GM19023 (cell line): ENCODE measurements around the gene NINJ1.

Source experiments
- ATAC-seq: cut with Tn5 transposase; IDR thresholded peaks from one replicate; pipeline ENCODE4 v1.9.1; 2021; ENCODE audit warnings: mild to moderate bottlenecking, moderate library complexity; ENCODE audit not compliant: unreplicated experiment

Gene NINJ1

DNA sequence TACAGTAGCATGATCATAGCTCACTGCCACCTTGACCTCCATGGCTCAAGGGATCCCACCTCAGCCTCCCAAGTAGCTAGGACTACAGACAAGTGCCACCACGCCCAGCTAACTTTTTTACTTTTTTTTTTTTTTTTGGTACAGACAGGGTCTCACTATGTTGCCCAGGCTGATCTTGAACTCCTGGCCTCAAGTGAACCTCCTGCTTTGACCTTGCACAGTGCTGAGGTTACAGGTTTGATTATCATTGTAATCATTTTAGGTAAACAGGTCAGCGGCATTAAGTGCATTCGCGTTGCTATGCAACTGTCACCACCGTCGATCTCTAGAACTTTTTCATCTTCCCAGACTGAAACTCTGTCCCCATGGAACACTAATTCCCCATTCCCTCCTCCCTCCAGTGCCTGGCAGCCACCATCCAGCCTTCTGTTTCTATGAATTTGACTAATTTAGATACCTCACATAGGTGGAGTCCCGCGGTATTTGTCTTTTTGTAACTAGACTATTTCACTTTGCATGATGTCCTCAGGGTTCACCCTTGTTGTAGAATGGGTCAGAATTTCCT, 43.9 kb downstream of the NINJ1 start:
- ATAC-seq, result no peak

DNA sequence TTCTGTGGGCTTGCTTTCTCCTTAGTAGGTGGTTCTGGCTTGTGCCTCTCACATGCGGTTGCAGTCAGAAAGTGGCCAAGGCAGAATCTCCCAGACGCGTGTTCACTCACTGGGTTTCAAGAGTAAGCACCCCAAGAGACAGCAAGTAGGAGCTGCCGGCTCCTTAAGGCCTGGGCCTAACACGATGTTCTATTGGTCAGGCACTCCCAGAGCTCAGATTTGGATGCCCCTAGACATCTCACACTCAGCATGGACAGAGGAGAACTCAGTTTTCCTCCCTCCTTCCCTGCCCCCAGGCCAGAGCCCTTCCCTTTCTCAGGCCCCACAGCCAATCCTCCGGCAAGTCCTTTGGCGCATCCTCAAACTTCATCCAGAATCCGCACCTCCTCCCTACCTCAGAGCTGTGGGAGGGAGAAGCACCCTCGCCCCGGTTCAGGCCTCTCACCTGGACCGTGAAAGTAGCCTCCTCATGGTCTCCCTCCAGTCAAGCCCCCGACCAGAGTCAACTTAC, 44.5 kb downstream of the NINJ1 start:
- no peak for ATAC-seq

DNA sequence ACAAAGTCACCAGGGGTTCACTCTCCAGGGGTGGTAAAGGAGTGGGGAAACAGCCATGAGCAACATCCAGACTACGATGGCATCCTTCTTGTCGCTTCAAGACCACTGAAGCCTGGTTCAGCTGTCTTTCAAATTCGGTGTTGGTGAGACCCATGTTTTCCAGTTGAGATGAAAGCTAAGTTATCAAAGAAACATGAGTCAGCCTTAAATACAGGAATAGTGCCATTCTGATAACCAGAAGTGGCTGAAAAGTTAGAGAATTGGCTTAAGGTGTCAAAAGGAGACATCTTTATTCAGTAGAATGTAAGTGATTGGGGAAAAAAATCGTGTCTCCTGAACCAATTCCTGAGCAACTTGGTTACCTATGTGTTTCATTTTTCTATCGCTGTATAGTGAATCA, 45.0 kb downstream of the NINJ1 start:
- ATAC-seq, result no peak

DNA sequence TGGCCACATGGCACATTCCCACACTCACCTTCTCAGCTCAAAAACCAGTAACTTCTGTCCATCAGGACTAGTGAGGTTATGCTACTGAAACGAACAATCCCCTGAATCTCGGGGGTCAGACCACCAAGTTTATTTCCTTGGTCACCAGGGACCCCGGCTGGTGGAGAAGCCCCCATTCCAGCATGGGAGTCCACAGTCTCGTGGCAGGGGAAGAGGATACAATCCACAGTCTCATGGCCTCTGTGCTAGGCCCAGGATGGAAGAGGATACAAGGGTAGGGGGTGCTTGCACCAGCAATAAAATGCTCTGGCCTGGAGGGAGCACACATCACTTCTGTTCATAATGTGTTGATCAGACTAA, 45.4 kb downstream of the NINJ1 start:
- no peak for ATAC-seq

DNA sequence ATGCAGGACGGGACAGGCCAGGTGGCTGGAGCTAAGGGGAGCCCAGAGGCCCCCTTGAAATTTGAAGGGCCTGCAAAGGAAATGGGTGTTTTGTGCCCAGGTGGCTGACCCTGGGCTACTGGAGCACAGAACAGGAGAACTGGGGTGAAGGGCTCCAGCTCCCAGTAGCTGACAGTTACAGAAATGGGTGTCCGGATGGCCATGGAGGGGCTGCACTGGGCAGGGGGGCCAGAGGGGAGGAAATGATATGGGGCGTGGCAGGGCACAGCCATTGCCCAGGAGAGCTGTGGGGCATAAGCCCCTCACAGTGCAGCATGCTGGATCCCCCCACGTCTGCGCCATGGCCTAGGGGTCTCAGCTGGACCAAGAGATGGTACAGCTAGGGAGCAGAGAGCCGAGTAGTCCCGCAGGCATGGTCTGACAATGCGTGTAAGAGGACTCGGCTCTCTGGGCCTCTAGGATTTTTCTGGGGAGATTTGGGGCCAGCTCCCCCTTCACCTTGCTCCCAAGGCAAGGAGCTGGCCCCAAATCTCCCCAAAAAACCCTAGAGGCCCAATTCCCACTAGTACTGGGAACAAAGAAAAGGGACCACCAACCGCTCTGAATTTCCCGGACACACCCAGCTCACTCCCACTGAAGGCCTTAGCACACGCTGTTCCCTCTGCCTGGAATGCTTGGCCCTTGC, 45.9 kb downstream of the NINJ1 start:
- ATAC-seq, result no peak

DNA sequence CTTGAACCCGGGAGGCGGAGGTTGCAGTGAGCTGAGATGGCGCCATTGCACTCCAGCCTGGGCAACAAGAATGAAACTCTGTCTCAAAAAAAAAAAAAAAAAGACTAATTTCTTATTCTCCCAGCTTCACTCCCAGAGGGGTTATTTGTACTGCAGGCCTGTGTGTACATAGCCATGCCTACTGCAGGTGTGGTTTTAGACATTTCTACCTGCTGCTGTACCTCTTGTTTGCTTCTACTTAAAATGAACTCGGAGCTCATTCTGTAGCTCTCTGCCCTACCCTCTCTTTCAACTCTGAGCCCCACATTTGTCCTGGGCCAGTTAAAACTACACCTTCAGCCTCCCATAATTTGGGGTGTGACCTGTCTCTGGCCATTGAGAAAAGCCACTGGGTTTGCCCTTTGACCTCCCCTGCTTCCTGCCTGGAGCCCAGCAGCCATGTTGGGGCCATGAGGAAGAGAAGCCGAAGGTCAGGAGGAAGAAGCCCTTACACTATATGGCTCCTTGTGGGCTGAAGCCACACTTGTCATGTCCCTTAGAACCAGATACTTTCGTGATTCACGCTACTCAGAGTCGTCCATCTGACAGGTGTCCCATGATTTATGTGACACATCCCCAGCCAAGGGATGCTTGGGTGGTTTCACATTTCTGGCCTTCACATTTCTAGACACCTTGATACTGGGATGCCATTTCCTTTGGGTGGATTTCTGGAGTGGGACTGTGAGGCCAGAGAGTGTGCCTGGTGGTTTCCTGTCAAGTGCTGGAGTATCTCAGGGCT, 47.4 kb downstream of the NINJ1 start:
- no peak for ATAC-seq

DNA sequence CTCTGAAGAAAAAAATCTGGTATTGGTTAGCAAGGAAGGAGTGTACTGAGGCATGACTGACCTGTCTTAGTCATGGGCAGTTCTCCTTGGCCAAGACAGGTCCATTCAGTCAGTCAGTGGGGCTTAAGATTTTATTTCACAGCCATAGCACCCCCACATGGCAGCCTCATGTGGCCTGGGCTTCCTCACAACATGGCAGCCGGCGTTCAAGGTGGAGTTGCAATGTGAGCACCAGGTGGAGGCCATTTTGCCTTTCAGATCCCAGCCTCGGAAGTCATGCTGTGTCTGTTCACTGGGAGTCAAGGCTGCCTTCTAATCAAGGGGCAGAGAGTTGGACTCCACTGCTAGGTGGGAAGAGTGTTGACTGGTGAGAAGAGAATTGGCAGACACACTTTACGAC, 48.4 kb downstream of the NINJ1 start:
- ATAC-seq, result no peak

DNA sequence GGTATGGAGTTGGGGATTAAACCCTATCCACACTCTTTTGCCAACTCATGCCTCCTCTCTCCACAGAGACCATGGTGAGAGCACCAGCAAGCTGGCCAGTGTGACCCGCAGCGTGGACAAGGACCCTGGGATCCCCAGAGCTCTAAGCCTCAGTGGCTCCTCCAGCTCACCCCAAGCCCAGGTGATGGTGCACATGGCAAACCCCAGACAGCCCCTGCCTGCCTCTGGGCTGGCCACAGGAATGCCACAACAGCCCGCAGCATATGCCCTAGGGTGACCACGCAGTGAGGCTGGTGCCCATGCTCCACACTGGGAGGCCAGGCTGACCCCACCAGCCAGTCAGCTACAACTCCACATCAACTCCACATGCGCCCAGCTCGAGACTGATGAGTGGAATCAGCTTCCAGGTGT, 49.6 kb downstream of the NINJ1 start:
- ATAC-seq, result no peak

DNA sequence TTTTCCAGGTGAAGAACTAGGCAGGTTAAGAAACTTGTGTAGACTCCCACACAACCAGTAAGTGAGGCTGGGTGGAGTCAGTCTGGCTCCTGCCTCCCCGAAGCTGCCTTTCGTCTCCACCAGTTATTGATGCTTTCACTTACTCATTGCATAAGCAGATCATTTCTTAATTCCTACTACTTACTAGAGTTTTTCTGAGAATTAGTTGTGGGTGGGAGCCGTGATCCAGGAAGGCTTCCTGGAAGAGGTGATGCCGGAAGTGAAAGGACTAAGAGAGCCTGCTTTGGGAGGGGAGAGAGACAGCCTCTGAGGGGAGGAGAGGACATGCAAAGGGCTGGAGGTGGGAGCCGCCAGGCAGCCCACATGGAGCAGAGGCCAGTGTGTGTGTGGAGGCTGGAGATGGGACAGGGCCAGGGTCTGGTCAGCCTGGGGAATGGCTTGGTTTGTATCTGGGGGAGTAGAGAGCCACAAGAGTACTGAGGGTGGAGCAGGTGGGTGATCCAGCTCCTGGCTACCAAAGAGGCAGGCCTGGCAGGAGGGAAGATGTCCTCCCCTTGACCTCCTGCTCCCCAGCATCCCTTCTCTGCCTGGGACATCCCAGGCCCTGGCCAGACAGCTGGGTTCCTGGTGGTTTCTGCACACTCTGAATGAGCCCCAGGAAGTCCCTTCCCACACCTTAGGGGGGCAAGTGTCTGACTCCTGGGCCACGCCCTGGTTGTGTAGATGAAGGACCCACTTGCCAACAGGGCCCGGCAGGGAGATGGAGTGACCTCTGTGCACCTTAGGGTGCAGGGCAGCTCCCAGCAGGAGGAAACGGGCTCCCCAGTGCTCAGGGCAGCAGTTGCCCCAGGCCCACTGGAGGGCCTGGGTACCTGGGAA, 50.2 kb downstream of the NINJ1 start:
- ATAC-seq, result no peak

DNA sequence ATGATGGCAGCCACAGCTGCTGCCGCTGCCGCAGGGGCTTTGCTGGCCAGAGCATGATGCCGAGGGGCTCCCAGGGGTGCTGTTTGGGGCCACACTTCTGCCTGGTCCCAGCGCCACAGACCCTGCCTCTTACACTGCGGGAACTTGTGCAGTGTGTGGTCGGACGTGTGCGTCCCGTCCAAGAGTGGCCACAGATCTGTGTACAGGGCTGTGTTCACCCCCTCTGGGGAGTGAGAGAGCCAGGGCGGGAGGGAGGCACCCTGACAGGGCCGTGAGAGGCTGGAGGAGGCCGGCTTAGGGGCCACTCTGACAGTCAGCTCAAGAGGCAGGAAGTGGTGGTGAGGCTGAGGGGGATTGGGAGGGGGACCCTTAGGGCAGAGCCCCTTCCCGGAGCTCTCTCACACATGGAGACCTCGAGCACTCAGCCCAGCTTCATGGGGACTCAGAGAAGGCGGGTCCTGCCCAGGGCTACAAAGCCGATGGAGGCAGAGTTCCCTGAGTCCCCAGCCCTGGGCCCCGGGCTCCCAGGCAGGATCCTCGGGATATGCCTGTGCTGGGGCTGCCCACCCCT, 51.1 kb downstream of the NINJ1 start:
- ATAC-seq, result no peak

DNA sequence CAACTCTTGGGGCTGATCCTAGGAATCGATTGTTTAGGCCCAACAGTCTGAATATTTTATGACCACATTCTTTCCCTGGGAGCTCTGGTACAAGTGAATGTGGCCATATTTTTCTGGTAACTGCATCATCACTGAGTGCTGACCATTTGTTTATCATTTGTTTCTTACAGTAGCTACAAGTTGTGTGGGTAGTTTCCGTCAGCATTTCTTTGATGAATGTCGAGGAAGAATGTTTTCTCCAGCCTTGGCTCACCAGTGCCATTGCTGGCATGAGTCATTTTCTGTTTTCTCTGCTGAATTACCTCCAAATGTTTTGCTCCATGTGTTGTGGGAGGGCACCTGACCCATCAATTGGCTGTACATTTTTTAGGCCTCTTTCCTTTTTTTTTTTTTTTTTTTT, 52.1 kb downstream of the NINJ1 start:
- ATAC-seq, result no peak

DNA sequence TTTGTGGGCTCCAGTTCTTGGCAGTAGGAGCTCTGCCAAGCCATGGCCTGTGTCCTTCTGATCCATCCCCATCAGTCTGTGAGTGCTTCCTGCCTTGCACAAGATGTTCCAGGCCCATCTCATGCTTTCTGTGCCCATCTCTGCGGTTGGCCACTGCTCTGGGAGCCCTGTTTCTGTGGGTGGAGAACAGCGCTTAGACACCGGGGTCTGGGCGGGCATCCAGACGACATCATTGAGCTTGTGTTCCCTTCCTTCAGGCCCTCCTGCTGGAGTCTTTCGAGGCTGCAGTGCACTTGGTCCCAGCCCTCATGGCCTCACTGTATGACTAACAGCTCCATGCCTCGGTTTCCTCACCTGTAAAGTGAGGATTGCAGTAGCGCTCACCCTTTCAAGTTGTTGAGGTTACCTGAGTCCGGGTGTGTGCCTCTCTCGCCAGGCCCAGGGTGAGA, 52.9 kb downstream of the NINJ1 start:
- no peak for ATAC-seq

DNA sequence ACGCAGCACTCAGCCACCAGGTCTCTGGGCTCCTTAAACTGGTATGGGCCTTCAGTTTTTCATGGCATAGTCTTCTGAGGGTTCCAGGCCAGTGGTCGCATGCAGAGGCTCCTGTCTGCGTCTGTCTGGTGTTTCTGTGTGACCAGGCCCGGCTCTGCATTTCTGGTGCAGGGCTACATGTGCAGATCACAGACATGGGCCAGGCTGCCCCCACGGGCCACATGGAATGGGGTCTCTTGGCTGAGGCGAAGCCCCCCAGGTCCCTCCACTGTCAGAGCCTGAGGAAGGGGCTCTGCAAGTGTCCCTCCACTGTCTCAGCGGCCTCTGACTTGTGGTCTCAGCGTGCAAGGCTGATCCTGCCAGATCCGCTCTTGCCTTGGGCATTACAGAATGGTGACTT, 53.6 kb downstream of the NINJ1 start:
- no peak for ATAC-seq

DNA sequence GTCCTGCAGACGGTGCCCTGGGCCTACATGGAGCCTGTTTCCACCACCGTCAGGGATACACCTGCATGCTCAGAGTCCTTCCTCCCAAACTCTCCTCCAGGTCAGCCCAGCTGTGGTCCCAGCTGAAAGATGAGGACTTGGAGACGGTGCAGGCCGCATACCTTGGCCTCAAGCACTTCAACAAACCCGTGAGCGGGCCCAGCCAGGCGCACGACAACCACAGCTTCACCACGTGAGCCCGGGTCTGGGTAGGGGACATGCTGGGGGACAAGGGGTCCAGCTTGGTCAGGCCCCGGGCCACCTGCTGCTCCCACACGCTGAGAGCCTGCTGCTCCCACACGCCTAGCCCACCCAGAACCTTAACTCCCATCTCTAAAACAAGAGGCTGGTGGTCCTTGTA, 54.7 kb downstream of the NINJ1 start:
- ATAC-seq, result no peak

DNA sequence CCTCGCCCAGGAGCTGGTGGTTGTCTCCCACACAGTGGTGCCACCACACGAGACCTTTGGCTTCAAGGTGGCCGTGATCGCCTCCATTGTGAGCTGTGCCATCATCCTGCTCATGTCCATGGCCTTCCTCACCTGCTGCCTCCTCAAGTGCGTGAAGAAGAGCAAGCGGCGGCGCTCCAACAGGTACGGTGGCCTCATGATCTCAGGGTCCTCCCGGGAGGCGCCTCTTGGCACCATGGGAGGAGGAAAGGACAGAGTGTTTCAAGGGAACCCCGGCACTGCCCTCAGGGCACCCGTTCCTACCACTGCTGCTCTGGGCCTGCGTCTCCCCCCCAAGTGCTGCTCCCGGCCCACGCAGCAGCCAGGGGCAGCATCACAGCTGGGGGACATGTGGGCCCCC, 56.2 kb downstream of the NINJ1 start:
- no peak for ATAC-seq

DNA sequence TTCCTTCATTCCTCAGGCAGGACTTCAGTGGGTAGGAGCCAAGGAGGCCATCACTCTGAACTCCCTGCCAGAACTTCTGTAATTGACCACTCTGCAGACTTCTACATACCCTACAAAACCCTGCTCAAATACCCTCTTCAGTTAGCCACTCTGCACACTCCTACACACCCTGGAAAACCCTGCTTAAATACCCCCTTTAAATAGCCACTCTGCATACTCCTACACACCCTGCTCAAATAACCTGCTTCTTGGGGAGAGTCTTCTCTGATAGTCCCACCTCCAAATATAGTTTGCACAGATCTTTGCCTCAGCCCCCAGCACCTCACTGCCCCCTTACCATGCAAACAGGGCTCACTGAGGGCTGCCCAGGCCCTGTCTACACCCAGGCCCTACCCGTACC, 56.7 kb downstream of the NINJ1 start:
- no peak for ATAC-seq

DNA sequence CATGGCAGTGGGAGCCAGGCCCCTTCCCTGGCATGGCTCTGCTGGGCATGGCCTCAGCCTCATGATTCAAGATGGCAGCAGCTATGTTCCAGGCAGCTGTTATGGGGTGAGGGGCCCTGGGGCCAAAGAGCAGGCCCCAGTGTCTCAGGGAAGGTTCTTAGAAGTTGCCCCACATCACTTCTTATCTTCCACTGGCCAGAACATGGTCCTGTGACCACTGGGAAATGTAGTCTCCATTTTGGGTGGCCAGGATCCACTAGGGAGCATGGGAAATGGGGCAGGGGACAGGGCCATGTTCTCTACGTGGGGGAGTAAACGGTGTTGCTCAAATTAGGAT, 57.3 kb downstream of the NINJ1 start:
- no peak for ATAC-seq

DNA sequence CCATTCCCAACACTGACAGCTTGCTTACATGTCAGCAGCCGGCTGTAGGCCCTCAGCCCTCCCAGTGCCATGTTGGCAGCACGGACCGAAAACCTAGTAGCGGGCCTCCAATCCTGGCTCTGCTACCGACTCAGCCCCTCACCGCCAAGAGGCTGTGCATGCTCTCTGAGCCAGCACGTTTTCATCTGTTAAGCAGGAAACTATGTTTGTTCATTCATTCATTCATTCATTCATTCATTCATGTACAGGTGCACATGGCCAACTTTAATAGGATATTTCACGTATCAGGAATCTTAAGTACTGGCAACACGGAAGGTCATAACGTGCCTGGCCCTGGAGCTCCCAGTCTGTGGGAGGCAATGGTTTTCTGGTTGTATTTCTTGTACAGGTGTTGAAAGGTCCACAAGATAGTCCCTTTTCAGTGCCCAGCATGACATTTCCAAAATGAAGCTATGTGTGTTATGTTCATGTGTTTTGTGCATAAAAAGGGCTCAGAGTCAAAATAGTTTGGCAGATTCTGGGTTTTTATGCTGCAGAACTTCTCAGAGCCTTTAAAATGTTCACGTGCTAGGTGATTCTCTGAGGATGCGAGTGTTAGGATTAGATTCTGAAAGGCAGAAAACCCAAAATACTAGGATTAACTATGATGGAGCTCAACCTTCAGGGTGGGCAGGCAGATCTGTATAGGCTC, 57.8 kb downstream of the NINJ1 start:
- no peak for ATAC-seq

DNA sequence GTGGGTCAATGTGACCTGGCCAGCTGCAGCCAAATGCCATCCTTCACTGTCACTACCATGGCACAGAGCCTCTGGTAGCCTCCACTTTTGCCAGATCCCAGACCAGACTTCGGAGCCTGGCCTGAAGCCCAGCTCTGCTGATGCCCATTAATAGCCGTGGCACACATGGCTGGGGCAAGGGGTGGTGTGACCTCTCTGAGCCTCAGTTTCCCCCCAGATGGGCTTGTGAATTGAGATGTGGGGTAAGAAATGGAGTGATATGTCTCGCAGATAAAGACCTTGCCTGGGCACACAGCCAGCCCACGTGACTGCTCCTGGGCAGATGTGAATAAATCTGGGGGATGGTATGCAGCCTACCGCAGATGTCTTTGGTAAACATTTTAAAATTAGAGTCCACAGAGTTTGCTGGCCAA, 61.7 kb downstream of the NINJ1 start:
- no peak for ATAC-seq
